GM12801 (cell line): ENCODE results near the gene TRMT1L.

ENCODE experiments used
- TF ChIP-seq, protein P1 (sequence below): IDR thresholded peaks from one replicate; pipeline ENCODE4 v1.5.1; 2011; ENCODE audit warnings: control low read depth; ENCODE audit not compliant: insufficient read length; ENCODE audit errors: extremely low read depth

The TRMT1L gene, protein sequence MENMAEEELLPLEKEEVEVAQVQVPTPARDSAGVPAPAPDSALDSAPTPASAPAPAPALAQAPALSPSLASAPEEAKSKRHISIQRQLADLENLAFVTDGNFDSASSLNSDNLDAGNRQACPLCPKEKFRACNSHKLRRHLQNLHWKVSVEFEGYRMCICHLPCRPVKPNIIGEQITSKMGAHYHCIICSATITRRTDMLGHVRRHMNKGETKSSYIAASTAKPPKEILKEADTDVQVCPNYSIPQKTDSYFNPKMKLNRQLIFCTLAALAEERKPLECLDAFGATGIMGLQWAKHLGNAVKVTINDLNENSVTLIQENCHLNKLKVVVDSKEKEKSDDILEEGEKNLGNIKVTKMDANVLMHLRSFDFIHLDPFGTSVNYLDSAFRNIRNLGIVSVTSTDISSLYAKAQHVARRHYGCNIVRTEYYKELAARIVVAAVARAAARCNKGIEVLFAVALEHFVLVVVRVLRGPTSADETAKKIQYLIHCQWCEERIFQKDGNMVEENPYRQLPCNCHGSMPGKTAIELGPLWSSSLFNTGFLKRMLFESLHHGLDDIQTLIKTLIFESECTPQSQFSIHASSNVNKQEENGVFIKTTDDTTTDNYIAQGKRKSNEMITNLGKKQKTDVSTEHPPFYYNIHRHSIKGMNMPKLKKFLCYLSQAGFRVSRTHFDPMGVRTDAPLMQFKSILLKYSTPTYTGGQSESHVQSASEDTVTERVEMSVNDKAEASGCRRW

DNA sequence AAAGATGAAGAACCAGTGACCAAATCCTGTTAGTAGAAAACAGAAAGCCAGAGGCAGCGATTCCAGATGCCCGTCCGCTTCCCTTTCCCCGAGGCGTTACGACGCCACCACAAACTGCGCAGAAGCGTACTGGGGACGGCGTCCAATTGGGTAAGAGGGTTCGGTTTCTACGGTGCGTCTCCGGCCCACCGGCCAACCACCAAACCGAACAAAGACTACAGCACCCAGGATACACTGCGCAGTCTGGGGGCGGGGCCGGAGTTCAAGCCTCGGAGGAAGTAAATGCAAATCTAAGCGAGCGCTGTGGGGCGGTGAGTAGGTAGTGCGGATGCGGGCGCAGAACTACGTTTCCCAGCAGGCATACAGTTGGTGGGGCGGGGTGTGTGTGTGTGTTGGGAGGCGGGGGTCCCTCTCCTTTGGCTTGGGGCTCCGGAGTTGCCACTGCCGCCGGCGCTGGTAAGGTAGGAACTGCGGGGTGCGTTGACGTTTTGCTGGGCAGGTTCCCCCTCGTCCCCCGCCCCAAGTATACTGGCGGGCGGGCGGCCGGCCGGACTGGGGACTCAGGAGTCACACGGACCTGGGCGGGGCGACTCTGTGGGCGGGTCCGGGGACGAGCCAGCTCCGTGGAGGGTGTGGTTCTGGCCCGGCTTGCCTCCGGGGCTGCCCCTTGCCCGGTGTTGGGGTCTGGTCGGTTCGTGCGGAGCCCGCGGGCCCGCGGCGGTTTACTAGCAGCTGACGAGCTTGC is at the start of gene TRMT1L, which contains the start of gene SWT1:
TRMT1L (minus strand) TSS at position 100 of the 745 bp plus-strand sequence. CDS start 241 bp downstream, outside the sequence.
SWT1 (plus strand) TSS at position 314 of the 745 bp plus-strand sequence. CDS start 3,675 bp downstream, outside the sequence.
- TF ChIP-seq, protein P1, sequence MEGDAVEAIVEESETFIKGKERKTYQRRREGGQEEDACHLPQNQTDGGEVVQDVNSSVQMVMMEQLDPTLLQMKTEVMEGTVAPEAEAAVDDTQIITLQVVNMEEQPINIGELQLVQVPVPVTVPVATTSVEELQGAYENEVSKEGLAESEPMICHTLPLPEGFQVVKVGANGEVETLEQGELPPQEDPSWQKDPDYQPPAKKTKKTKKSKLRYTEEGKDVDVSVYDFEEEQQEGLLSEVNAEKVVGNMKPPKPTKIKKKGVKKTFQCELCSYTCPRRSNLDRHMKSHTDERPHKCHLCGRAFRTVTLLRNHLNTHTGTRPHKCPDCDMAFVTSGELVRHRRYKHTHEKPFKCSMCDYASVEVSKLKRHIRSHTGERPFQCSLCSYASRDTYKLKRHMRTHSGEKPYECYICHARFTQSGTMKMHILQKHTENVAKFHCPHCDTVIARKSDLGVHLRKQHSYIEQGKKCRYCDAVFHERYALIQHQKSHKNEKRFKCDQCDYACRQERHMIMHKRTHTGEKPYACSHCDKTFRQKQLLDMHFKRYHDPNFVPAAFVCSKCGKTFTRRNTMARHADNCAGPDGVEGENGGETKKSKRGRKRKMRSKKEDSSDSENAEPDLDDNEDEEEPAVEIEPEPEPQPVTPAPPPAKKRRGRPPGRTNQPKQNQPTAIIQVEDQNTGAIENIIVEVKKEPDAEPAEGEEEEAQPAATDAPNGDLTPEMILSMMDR = no peak

DNA sequence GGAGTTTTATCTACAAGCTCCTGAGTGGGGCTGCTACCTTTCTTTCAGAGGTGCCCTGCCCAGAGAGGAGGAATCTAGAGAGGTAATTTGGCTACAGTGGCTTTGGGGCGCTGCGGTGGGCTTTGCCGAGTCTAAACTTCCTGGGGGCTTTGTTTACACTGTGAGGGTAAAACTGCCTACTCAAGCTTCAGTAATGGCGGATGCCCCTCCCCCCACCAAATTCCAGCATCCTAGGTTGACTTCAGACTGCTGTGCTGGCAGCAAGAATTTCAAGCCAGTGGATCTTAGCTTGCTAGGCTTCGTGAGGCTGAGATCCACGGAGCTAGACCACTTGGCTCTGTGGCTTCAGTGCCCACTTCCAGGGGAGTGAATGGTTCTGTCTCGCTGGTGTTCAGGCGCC is 44.1 kb upstream of the TRMT1L start:
- TF ChIP-seq, protein P1 = no peak

DNA sequence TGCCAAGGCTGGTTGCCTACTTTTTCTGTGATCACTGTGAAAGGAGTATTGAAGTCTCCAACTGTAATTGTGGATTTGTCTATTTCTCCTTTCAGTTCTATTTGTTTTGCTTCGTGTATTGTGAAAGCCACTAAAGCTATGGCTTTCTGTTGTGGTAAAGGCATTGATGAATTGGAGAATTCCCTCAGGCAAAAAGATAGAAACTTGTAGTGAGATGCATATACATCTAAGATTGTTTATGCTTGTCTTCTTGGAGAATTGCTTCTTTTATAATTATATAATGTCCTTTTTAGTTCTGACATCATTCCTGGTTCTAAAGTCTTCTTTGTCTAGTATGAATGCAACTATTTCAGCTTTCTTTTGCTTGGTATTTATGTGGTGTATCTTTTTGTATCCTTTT is 37.0 kb upstream of the TRMT1L start:
- TF ChIP-seq, protein P1 = no peak

DNA sequence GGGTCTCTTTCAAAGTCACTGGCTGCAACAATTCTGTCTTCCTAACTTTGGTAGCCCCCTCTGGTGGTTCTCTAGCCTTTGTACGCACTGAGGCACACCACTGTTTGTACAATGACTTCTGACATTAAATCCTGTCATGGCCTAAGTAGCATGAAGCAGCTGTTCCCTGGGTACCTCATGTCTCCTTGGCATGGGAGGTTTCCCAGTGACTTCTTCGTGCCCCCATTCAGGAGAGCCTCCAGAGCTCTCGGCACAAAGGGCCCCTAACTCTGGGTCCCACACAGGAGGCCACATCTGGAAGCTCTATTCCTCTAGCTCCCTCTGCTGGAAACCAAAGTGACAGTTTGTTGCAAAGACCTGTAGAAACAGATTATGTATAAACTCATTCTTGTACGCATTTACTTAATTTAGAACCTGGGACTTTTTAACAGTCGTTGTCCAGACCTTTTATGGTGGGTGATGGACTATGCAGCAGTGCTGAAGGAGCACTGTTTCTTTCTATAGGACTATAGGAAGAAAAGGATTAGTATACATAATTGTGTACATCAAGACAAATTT is 13.6 kb upstream of the TRMT1L start:
- TF ChIP-seq, protein P1 = no peak

DNA sequence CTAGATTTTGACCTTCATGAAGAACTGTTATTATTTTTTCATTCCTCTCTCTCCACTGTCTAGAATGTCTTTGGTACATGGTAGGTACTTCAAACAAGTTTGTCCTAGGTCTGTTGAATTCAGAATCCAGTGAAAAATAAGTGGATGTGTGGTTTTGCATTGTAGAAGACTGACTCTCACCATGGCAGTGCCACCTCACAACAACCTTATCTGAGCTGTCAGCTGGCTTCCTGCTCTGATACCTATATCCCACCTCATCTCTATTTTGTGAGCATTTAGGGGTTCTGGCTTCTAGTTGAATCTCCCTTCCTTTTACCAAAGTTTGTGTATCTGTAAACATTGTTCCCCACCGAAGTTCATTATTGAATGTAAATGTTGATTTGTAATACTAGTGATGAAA is 9.4 kb upstream of the TRMT1L start:
- TF ChIP-seq, protein P1 = no peak

DNA sequence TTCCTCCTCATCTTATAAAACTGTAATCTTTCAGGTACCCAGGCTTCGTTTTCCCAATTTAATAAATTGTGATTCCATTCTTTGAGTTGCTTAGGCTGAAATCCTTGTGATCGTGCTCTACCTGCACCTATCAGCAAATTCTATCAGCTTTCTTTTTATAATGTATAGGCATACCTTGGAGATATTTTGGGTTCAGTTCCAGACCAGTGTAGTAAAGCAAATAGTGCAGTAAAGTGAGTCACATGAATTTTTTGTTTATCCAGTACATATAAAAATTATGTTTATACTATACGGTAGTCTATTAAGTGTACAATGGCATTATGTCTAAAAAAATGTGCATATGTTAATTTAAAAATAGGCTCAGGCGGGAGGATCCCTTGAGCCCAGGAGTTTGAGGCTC is 5.7 kb upstream of the TRMT1L start:
- TF ChIP-seq, protein P1 = no peak

DNA sequence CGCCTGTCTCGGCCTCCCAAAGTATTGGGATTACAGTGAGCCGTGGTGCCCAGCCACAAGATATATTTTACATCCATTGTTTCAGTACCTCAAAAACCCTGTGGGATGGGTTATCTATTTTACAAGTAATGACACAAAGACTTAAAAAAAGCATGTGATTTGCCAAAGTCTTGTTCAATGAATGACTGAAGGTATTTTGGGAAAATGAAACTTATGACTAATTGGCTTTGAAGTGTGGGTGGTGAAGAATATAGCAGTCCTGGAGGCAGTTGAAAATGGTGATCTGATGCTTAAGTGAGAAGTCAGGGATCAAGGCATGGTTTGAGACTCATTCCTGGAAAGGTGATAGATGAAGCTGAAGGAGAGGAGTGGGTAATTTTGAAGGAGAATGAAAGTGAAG is 3.2 kb upstream of the TRMT1L start:
- TF ChIP-seq, protein P1 = no peak
